Activated gamma-delta T cell (primary cell): ENCODE results near the gene RALGPS1.
A peak's percentile ranks its signal among the peaks of the same experiment; 100 is the strongest.

ENCODE experiments used
- DNase-seq: peaks from one replicate; lab custom pipeline; 2025; lab: John Stamatoyannopoulos, UW

The RALGPS1 gene

DNA sequence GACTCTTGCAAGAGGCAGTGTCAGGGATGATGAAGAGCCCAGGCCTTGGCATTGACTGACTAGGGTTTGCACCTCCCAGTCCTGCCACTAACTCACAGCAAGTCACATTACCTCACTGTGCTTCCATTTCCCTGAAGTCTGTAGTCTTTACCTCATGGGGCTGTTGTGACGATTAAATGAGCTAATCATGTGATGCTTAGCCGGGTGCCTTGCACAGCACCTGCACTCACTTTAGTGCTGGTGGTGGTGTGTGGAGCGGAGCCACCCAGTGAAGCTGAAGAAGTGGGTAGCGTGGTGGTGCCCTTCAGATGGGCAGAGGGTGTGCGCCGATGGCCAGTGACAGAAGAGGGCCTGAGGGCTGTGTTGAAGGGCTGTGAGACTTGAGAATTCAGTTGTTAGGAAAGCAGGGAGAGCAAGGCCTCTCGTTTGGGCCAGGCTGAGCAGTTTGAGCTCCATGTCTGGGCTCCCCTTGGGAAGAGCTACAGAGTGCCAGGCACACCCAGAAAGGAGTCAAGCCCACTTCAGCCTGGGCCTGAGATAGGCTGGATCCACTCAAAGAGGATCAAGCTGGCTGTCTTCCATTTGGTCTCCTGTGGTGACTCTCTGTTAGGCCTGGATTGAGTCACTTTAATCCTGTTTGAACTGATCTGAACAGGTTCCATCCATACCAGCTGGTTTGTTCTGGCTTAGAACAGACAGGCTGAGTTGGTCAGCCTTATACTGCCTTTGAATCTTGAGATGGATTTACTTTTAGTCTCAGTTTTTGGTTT lies 42.5 kb downstream of the RALGPS1 start:
- DNase-seq = no peak

DNA sequence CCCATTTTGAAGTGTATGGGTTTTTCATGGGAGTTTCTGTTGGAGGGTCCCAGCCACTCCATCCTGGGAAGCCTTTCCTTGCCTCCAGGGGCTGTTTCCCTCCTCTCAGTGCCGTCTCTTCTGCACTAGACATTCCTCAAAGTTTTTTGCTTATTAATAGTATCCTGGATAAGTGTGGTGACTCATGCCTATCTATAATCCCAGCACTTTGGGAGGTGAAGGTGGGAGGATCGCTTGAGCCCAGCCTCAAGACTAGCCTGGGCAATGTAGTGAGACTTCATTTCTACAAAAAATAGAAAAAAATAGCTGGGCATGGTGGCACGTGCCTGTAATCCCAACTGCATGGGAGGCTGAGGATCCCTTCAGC lies 43.1 kb downstream of the RALGPS1 start:
- no peak for DNase-seq

DNA sequence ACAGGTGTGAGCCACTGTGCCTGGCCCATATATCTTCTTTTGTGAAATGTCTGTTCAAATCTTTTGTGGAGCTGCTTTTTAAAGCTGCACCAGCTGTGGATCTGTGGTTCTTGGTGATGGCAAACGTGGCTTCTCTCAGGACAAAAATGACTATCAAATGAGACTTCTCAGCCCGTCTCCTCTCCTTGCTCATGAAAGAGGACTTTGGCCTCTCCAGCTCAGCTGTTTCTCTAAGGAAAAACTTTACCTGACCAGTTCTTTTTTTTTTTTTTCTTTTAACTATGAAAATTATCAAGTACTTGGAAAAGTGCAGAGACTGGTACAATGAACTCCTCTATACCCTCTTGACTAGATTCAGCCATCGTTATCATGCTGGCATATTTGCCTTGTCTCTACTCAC lies 44.8 kb downstream of the RALGPS1 start:
- no peak for DNase-seq

DNA sequence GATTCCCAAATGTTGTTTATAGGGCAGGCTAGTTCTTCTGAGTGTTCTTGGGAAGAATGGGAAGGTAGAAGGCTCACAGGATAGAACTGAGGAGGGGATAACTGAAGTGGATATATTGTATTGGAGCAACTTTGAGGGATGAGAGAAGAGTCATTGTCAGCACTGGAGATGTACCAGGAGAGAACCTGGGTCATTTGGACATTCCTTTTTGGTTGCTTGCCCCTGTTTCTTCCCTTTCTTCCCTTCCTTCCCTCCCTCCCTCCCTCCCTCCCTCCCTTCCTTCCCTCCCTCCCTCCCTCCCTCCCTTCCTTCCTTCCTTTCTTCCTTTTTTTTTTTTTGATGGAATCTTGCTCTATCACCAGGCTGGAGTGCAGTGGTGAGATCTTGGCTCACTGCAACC lies 45.3 kb downstream of the RALGPS1 start:
- DNase-seq = no peak

DNA sequence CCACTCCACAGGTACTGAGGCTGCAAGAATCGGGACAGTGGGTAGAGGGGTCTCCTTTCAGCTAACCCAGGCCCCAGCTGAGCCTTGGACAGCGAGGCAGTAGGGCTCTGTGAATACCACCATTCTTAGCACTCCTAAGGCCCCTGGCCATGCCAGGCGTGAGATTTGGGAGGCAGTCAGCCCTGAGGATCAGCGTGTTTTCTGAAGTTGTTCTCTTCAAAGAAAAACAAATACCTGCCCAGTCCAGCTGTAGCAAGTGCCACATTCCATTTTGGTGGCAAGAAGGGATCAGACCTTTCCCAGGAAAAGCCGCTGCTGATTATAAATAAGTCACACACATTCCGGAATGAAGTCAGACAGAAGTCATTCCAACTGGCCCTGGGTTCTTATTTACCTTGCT lies 47.8 kb downstream of the RALGPS1 start:
- no peak for DNase-seq

DNA sequence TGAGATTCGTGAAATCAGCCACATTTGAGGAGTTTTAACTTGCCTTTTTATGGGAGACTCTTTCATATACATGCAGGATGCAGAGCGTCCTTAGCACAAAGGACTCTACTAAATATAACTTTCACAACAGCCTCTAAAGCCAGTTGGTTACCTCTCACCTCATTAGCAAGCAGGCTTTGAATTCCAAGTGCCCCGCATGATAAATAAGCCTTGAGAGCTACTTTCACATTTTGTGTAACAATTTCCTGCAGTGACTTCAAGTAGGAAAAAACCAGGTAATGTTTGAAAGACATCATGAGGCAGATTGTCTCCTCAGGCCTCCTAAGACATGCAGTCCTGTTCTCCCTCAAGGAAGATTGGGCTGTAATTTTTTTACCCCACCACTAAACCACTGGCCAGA lies 50.5 kb downstream of the RALGPS1 start:
- no peak for DNase-seq

DNA sequence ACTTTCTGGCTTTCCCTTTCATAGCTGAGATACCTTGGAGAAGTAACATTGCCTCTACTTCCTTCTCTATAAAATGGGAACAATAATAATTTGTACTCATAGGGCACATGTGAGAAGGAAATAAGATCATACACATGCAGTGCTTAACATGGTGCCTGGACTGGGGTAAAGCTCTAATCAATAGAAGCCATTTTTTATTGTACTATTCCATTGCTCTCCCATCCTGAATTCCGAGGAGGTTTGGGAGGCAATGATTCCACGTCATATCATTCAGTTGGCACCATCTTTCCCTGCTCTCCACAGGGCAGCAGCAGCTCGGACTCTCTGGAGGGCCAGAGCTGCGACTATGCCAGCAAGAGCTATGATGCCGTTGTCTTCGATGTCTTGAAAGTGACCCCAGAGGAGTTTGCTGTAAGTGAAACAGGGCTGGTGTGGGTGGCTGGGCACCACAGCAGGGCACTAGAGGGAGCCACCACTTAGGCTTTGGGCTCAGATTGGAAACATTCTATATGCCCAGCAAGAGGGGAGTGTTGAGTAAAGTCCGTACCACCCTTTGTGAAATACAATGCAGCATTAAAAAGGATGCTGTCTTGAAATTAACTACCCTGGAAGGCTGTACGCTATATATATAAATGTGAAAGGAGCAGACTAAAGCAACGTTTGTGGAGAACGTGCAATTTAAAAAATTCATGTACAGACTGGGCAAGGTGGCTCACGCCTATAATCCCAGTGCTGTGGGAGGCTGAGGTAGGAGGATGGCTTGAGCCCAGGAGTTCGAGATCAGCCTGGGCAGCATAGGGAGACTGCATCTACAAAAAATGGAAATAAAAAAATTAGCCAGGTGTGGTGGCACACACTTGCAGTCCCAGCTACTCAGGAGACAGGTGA lies 51.2 kb downstream of the RALGPS1 start:
- DNase-seq = no peak

DNA sequence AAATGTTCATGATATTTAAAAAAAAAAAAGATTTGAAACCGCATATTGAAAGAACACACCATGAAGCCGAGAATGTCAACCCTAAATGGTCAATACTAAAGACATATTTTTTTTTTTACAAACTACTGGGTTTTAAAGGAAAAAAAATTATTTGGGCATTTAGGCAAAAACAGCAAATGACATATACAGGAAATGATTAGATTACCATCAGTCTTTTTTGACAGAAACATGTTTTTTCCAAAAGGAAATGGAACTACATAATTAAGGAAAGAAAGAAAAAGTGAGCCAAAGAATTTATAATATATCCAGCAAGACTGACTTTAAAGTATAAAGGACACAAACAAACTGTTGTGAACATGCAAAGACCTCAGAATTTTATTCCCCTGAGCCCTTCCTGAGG lies 56.7 kb downstream of the RALGPS1 start:
- DNase-seq = no peak

DNA sequence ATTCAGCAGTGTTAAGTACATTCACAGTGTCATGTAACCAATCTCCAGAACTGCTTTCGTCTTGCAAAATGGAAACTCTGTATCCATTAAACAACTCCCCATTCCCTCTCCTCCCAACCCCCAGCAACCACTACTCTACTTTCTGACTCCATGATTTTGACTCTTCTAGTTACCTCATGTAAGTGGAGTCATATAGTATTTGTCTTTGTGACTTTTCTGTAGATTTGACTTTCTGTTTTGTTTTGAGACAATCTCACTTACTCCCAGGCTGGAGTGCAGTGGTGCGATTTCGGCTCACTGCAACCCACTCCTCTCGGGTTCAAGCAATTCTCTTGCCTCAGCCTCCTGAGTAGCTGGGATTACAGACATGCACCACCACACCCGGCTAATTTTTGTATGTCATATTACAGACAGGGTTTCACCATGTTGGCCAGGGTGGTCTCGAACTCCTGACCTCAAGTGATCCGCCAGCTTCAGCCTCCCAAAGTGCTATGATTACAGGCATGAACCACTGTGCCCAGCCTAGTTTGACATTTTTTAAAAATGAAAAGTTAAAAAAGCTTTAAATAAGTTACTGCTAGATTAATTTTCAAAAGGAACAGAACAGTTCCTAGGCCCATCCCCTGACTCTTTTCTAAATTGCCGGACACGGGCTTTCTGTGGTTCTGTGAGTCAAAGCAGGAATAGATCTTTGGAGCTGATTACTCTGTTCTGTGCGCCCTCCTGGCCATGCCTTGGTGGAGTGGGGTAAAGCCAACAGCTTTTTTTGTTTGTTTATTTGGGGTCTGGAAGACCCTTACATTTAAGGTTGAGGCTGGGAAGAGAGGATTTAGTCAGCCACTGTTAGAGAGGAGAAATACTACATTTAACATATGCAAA lies 59.3 kb downstream of the RALGPS1 start:
- no peak for DNase-seq

DNA sequence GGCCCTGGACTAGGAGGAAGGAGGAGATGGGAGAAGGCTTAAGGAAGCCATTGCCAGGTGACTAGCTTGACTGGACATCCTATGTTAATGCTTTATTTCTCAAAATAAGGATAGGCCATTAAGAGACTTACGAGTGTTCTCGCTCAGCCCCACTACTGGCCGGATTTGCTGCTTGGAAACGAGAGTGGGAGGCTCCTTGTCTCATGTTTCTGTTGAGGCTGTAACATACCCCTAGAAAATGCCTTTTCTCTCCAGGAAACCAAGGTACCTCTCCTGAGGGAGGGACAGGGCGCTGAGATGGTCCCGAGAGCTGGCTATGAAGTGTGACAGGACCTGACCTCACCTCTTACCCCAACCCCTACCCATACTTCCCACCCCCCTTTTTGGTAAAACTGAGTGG lies 60.0 kb downstream of the RALGPS1 start:
- DNase-seq = no peak

DNA sequence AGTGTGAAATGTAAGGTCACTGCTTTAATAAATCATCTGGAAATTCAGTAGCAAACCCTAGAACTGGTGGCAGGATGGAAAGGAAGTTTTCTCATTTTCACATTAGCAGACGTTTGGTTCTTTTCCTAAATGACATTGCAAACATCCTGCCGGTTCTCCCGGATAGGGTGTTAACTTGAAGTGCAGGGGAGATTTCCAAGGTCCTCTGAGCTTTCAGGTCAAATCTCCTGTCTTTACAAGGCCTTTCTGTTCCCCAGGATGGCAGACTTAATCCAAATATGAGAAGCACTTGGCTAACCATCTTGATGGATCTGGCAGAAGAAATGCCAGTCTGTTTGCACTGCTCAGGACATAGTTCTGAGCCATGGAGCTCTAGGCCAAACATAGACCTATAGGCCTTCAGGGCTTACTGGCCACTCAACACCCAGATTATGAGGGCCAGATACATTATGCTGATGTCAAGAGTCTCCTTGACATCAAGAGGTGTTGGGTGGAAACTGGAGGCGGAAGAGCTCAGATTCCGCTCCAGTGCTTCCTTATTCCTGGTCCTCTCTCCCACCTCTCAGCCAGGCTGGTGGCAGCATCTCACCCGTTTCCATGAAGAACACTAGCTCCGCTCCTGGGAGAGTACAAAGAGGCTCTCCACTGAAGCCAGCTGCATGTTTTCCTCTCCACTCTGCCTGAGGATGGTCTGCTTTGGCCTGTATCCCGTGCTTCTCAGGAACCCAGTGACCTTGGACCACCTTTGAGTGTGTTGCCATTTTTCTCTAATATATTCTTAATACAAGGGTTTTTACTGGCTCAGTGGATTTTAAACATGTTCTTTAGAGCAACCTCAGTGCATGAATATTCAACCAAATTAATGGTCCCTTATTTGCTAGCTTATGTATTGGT lies 61.0 kb downstream of the RALGPS1 start:
- DNase-seq = no peak

DNA sequence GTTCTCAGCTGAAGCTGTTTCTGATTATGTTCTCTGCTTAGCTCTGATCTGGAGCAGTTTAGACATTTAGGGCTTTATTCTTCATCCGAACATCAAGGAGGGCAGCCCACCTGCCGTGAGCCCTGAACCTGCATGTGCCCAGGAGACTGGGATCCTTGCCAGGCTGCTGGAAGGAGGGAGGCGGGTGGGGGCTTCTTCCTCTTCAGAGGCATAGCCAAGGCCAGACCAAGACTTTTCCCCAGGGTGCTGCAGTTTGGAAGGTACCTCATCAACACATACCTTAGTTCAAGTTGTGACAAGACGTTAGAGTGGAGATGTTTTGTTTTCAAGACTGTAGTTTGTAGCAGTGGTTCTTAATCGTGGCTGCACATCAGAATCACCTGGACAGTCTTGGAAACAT lies 64.9 kb downstream of the RALGPS1 start:
- DNase-seq = no peak

DNA sequence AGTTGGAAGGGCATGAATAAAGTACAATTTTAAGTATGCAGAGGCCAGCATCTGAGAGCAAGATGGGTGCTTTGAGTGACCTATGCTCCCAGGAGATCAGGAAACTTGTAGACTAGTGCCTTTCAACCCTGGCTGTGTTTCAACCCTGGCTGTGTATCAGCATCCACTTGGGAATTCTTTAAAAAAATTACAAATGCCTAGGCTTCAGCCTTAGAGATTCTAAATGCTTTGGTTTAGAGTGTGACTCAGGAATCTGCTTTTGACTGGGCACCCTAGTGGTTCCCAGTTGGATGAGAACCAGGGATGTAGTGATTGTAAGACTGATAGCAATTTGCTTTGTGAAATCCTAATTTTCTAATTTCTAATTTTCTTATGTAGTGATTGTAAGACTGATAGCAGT lies 65.6 kb downstream of the RALGPS1 start:
- DNase-seq = no peak

DNA sequence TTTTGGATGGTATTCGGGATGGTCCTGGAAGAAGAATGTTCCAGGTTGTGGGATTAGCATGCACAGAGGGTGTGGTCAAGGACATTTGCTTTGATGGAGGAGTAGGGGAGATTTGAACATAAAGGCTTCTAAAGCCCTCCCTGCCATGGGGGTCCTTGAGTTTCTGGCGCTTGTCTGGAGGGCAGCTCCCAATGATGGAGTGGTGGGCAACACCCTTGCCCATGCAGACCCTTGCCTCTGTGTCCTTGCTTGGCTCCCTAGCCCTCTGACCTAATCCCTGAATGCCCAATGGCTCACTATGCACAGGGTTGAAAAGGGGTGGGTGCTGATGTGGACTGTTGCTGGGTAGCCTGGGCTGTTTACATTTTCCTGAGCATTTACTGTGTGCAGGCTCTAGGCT lies 66.6 kb downstream of the RALGPS1 start:
- DNase-seq = no peak

DNA sequence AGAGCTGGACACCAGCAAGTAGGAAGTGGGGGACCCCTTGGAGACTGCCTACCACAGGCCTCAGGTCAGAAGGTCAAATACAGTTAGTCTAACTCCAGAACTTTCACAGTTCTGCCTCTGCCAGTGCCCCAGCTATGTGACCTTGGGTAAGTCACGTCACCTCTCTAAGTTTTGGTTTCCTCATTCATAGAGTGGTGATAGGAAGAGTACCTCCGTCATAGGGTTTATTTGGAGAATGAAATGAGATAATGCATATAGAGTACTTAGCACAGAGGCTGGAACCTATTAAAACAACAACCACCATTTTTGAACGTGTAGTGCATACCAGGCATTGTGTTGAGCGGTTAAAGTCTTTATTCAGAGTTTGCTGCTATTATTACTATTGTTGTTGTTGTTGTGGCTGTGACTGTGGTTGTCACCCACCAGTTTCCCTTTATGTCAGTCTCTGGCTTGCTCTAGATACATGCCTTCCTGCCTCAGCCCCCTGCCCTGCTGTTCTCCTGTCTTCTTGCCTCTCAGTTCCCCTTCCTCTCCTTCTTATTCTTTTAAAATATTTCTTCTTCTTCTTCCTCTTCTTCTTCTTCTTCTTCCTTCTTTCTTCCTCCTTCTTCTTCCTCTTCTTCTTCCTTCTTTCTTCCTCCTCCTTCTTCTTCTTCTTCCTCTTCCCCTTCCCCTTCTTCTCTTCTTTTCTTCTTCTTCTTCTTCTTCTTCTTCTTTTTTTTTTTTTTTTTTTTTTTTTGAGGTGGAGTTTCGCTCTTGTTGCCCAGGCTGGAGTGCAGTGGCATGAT lies 67.8 kb downstream of the RALGPS1 start:
- DNase-seq = no peak

DNA sequence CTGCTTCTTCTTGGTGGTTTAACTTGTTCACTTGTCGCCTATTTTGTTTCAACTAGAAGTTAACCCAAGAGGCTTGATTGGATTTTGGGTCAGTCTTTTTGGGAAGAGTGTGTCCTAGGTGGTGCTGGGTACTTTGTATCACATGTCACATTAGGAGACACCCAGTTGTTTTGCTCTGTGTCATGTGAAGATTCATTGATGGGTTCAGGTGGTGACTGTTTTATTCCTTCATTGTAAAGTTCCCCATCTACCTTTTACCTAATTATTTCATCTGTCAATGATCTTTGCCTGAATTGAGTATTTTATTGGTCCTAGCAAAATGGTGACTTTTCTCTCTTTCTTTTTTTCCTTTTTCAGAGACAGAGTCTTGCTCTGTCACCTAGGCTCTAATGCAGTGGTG lies 69.2 kb downstream of the RALGPS1 start:
- DNase-seq = no peak

DNA sequence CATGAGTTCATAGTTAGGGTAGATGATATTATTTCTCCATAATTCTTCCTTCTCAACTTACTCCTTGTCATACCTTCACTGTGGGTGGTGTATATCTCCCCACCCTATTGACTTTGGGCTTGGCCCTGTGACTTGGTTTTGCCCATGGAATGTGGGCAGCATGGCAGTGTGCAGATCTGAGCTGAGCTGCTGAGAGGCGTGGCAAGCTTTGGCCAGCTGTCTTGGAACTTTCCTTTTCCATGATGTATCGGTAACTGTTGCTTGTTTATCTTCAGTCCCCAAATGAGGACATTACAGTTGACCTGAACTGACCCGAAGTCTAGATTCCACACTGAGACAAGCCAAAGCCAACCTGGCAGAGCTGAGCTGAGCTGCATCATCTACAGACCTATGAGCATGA lies 70.4 kb downstream of the RALGPS1 start:
- no peak for DNase-seq

DNA sequence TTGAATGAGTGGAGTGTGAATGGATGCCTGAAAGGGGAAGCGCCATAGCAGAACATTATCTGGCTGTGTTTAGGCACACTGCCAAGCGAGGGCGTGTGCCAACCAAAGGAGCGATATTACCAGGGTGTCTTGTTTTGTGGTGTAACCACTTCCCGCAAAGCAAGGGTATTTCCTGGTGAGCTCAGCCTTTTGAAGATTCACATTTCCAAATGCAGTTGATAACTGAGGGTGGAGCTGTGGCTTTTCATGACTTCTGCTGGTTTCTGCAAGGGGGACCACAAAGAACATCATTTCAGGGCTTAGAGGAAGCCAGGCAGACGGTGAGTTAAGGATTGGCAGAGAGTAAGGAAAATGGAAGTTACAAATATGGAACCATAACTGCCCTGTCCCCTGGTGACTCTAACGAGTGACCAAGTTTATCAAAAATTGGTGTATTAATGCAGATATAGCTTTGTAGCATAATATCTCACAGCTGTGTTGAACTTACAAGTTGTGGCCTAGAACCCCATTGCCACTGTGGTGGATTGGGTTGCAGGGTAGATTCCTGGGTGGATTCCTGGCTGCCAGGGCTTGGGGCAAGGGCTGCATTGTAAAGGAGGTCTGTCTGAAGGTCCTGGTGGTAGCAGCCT lies 71.4 kb downstream of the RALGPS1 start:
- DNase-seq = peak; percentile 13

DNA sequence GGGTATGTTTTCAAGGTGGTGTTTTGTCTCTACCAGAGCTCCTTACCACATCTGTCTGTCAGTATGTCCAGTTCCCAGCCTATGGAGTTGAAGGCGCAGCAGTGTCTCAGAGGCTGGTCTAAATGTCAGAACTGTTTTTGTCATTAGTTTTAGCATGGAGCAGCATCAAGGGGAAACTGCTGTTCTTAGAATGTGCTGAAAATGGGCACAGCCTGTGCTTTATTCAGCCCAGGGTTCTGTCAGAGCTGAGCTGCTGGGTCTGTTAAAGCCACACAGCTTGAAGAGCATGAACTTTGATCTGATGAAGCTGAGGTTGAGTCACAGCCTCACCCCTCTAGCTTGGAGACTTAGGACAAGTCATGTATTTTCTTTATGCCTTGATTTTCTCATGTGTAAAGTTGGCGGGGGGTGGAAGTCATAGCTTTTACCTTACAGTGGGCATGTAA lies 71.9 kb downstream of the RALGPS1 start:
- no peak for DNase-seq

DNA sequence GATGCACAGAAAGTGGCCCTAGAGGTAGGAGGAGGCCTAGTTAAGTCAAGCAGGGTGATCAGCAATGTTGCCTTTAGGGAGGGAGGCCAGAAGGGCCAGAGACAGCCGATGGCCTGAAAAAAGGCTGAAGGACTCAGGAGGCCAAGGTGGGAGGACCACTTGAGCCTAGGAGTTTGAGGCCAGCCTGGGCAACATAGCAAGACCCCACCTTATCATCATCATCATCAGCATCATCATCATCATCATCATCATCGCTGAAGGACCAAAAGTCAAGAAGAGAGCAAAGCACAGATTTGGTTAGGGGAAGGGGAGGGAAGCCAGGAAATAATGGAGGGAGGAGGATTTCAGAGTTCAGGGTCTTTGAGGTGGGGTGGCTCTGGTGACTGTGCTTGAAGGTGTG lies 74.3 kb downstream of the RALGPS1 start:
- no peak for DNase-seq
